ENCODE data around the gene IL34.
A peak's percentile ranks its signal among the peaks of the same experiment; 100 is the strongest.
"Not testable (repeated sequence)": the region's sequence is repeated elsewhere in the genome, so short reads cannot be mapped to it uniquely, and the experiment has no call there.

IL34 gene

GRCh38 chr16:70632273-70632672 lies 14.1 kb upstream of the IL34 start:
- DNase-seq (ENCODE audit: low spot score) = no peak

GRCh38 chr16:70633617-70634016 lies 12.7 kb upstream of the IL34 start:
- DNase-seq (ENCODE audit: low spot score) = not testable (repeated sequence)

GRCh38 chr16:70634861-70635260 lies 11.5 kb upstream of the IL34 start:
- DNase-seq (ENCODE audit: low spot score) = no peak

GRCh38 chr16:70635336-70636016 lies 10.9 kb upstream of the IL34 start:
- no peak for DNase-seq (ENCODE audit: low spot score)

- DNase-seq (ENCODE audit: low spot score) = no peak
These were observed 7.3 kb upstream of the IL34 start for GRCh38 chr16:70638814-70639792.

- no peak for DNase-seq (ENCODE audit: low spot score)
These were observed 3.7 kb upstream of the IL34 start for GRCh38 chr16:70642633-70643032.

- not testable (repeated sequence) for DNase-seq (ENCODE audit: low spot score)
These were observed 3.1 kb upstream of the IL34 start for GRCh38 chr16:70643264-70643663.

- DNase-seq (ENCODE audit: low spot score) = no peak
These were observed 1.4 kb upstream of the IL34 start for GRCh38 chr16:70644763-70645597.

- DNase-seq (ENCODE audit: low spot score) = no peak
These were observed 1.3 kb downstream of the IL34 start for GRCh38 chr16:70647441-70648359.

GRCh38 chr16:70648606-70649005 lies 2.2 kb downstream of the IL34 start:
- DNase-seq (ENCODE audit: low spot score) = no peak

- no peak for DNase-seq (ENCODE audit: low spot score)
These were observed 2.9 kb downstream of the IL34 start for GRCh38 chr16:70649300-70649699.

- no peak for DNase-seq (ENCODE audit: low spot score)
These were observed 3.9 kb downstream of the IL34 start for GRCh38 chr16:70650216-70650615.

- DNase-seq (ENCODE audit: low spot score) = no peak
These were observed 5.2 kb downstream of the IL34 start for GRCh38 chr16:70651524-70651923.

- no peak for DNase-seq (ENCODE audit: low spot score)
These were observed 6.0 kb downstream of the IL34 start for GRCh38 chr16:70652322-70652721.

- no peak for DNase-seq (ENCODE audit: low spot score)
These were observed 7.0 kb downstream of the IL34 start for GRCh38 chr16:70653406-70653805.

- DNase-seq (ENCODE audit: low spot score) = peak; percentile 87
These were observed 7.7 kb downstream of the IL34 start for GRCh38 chr16:70653809-70654771.

GRCh38 chr16:70656065-70656711 lies 9.8 kb downstream of the IL34 start:
- no peak for DNase-seq (ENCODE audit: low spot score)

GRCh38 chr16:70656712-70657263 lies 10.4 kb downstream of the IL34 start:
- no peak for DNase-seq (ENCODE audit: low spot score)

- DNase-seq (ENCODE audit: low spot score) = no peak
These were observed 11.6 kb downstream of the IL34 start for GRCh38 chr16:70657956-70658355.

All from activated CD4-positive, alpha-beta T cell treated with anti-CD3 and anti-CD28 coated beads, Interleukin-2, Interleukin-4, amounts not matched to agents 100 ng/mL and 50 ng/mL, durations not matched to agents 16 hours and 8 hours (primary cell).